Measurements from ENCODE around the gene SNX10. TPM values are rescaled to one million over a fixed set of nuclear protein-coding genes. Genes with fewer than 3 reads are reported as not detected.

SNX10 gene
- total RNA-seq, 3 donors from 2014 or later (not counting 1 experiment from before 2014, with no cell fraction given) = 17.2 to 26.8 (median 21.3) TPM

DNA sequence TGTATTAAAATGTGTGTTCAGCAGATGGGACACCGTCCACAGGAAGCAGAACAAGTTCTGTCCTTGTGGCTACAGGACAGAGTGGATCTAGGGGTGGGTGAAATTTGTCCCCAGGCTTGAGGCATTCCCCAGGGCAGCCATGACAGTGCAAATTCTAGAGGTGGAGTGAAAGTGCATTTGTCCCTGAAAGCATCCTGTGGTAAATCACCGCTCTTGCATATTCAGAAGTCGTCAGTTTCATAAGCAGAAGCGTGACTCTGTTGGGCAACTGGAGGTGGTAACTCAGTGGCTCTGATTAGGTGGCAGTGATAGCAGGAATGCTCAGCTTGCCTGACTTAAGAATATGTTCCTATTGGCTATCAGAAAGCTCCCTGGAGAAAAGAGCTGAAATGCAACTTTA lies 96.6 kb downstream of the SNX10 start:
- no peaks in the 10 kb centered on the region for H3K9me3 ChIP-seq (ENCODE audit: control insufficient read depth, insufficient read depth, low read length)
- WGBS (ENCODE audit: insufficient coverage) = 37% methylated on average over 4 of the region's 4 CpGs
- Mint-ChIP-seq H3K27me3 (ENCODE audit: low read depth in 2 of 2) (peaks cover 13 to 32% of the 10 kb centered on the region in 2 donors), H3K36me3 (no peaks in the 10 kb centered on the region), H3K27ac (no peak overlapping the region), H3K9me3 (no peaks in the 10 kb centered on the region), H3K4me3 (no peak overlapping the region), H3K4me1 (no peaks in the 10 kb centered on the region)
- intact Hi-C loops (cut with micrococcal nuclease) = no loop called here
- no peak overlapping the region for H3K27ac ChIP-seq (ENCODE audit: low read length)
- H3K36me3 ChIP-seq (ENCODE audit: control insufficient read depth, insufficient read depth, low read length) = no peaks in the 10 kb centered on the region
- H3K4me1 ChIP-seq (ENCODE audit: control insufficient read depth, insufficient read depth, low read length) = no peaks in the 10 kb centered on the region
- no peaks in the 10 kb centered on the region for H3K27me3 ChIP-seq (ENCODE audit: control insufficient read depth, insufficient read depth, low read length)
- ATAC-seq (no peak), DNase-seq (no peak)
- TF ChIP-seq, protein P1, sequence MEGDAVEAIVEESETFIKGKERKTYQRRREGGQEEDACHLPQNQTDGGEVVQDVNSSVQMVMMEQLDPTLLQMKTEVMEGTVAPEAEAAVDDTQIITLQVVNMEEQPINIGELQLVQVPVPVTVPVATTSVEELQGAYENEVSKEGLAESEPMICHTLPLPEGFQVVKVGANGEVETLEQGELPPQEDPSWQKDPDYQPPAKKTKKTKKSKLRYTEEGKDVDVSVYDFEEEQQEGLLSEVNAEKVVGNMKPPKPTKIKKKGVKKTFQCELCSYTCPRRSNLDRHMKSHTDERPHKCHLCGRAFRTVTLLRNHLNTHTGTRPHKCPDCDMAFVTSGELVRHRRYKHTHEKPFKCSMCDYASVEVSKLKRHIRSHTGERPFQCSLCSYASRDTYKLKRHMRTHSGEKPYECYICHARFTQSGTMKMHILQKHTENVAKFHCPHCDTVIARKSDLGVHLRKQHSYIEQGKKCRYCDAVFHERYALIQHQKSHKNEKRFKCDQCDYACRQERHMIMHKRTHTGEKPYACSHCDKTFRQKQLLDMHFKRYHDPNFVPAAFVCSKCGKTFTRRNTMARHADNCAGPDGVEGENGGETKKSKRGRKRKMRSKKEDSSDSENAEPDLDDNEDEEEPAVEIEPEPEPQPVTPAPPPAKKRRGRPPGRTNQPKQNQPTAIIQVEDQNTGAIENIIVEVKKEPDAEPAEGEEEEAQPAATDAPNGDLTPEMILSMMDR (IDR thresholded peaks at IDR 0.05) = no peak
- no peak overlapping the region for H3K4me3 ChIP-seq (ENCODE audit: low read length)

DNA sequence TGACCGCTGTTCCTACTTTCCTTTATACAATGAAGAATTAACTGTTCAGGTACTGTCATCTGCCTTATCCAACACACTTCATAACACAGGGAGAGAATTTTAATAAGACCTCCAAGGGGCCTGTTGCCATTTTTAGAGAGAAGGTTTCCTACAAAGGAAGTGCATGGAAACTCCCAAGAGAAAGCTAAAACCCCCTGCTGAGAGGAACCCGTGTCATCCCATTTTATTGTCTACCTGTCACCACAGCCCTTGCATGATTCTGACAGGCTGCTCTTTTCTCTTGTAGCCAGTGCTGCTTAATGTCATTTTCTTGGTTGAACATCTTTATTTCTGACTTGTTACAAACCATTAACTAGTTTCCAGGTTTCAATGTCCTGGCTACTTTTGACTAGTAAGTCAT lies 98.4 kb downstream of the SNX10 start:
- Histone ChIP-seq H3K9me3 (ENCODE audit: control insufficient read depth, insufficient read depth, low read length) (no peaks in the 10 kb centered on the region), H3K4me1 (ENCODE audit: control insufficient read depth, insufficient read depth, low read length) (no peaks in the 10 kb centered on the region), H3K4me3 (ENCODE audit: low read length) (no peak overlapping the region), H3K36me3 (ENCODE audit: control insufficient read depth, insufficient read depth, low read length) (no peaks in the 10 kb centered on the region), H3K27ac (ENCODE audit: low read length) (no peak overlapping the region), H3K27me3 (ENCODE audit: control insufficient read depth, insufficient read depth, low read length) (peaks cover 2% of the 10 kb centered on the region)
- TF ChIP-seq, protein P1 (IDR thresholded peaks at IDR 0.05) = no peak
- Mint-ChIP-seq H3K27me3 (ENCODE audit: low read depth in 2 of 2) (peaks cover 16 to 36% of the 10 kb centered on the region in 2 donors), H3K36me3 (no peaks in the 10 kb centered on the region), H3K4me1 (no peaks in the 10 kb centered on the region), H3K9me3 (no peaks in the 10 kb centered on the region), H3K27ac (no peak overlapping the region), H3K4me3 (no peak overlapping the region)
- intact Hi-C loops (cut with micrococcal nuclease) = no loop called here
- 83% methylated on average over 2 of the region's 2 CpGs for WGBS (ENCODE audit: insufficient coverage)
- no peak for ATAC-seq
- DNase-seq = no peak

DNA sequence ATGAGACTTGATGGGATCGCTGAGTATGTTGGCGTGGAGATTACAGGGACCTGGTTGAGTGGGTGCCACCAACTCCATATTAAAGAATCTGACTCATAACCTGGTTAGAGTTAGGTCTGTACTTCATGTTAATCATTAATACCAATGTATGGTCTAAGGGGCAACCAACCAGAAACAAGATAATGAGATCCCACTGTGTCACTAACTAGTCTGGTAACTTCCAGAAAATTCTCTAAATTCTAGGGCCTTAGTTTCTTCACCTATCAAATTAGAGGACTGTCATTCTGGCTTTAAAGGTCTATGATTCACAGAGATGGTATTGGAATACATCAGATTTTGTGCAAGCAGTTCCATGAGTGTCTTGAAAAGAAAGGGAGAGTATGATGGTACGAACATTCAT lies 102.2 kb downstream of the SNX10 start:
- WGBS (ENCODE audit: insufficient coverage) = 88% methylated on average over 3 of the region's 3 CpGs
- Mint-ChIP-seq H3K36me3 (no peaks in the 10 kb centered on the region), H3K9me3 (no peaks in the 10 kb centered on the region), H3K27me3 (ENCODE audit: low read depth in 2 of 2) (peaks cover 20 to 49% of the 10 kb centered on the region in 2 donors), H3K4me3 (no peak overlapping the region), H3K27ac (no peak overlapping the region), H3K4me1 (peaks cover 9 to 10% of the 10 kb centered on the region in 2 donors)
- TF ChIP-seq, protein P1 (IDR thresholded peaks at IDR 0.05) = no peak
- no peak overlapping the region for H3K27ac ChIP-seq (ENCODE audit: low read length)
- DNase-seq (no peak), ATAC-seq (no peak)
- peaks cover 9% of the 10 kb centered on the region for H3K4me1 ChIP-seq (ENCODE audit: control insufficient read depth, insufficient read depth, low read length)
- H3K27me3 ChIP-seq (ENCODE audit: control insufficient read depth, insufficient read depth, low read length) = peaks cover 2% of the 10 kb centered on the region
- H3K4me3 ChIP-seq (ENCODE audit: low read length) = no peak overlapping the region
- intact Hi-C loops (cut with micrococcal nuclease) = no loop called here
- H3K36me3 ChIP-seq (ENCODE audit: control insufficient read depth, insufficient read depth, low read length) = no peaks in the 10 kb centered on the region
- no peaks in the 10 kb centered on the region for H3K9me3 ChIP-seq (ENCODE audit: control insufficient read depth, insufficient read depth, low read length)

DNA sequence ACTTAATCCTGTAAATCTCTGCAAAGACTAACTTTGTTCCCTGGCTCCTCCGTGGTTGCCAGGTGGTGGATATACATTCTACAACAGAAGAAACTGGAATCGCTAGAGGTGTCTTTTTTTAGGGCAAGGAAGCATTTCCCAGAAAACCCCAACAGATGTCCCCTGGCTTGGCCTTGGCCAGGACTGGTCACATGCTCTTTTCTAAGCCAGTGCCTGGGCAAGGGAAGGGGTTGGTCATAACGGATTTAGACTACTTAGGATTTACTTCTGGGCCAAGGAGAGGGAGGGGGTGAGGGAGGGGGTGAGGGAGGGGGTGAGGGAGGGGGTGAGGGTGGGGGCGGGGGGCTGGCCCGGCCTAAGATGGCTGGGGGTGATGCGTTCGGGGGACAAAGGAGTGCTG lies 105.7 kb downstream of the SNX10 start:
- 88% methylated on average over 5 of the region's 7 CpGs for WGBS (ENCODE audit: insufficient coverage)
- Mint-ChIP-seq H3K27me3 (ENCODE audit: low read depth in 2 of 2) (peaks cover 26 to 36% of the 10 kb centered on the region in 2 donors), H3K4me1 (peaks cover 18 to 19% of the 10 kb centered on the region in 2 donors)

More for the DNA sequence above, 105.7 kb downstream of the SNX10 start:
- Histone ChIP-seq H3K27me3 (ENCODE audit: control insufficient read depth, insufficient read depth, low read length) (peaks cover 4% of the 10 kb centered on the region), H3K4me1 (ENCODE audit: control insufficient read depth, insufficient read depth, low read length) (peaks cover 17% of the 10 kb centered on the region), H3K36me3 (ENCODE audit: control insufficient read depth, insufficient read depth, low read length) (no peaks in the 10 kb centered on the region), H3K4me3 (ENCODE audit: low read length) (no peak overlapping the region), H3K9me3 (ENCODE audit: control insufficient read depth, insufficient read depth, low read length) (no peaks in the 10 kb centered on the region), H3K27ac (ENCODE audit: low read length) (no peak overlapping the region)
- Mint-ChIP-seq H3K36me3 (no peaks in the 10 kb centered on the region), H3K4me3 (peak overlapping the region; percentile 87), H3K27ac (no peak overlapping the region), H3K9me3 (no peaks in the 10 kb centered on the region)
- intact Hi-C loops (cut with micrococcal nuclease) = no loop called here
- ATAC-seq (no peak), DNase-seq (no peak)
- TF ChIP-seq, protein P1 (IDR thresholded peaks at IDR 0.05) = no peak
